Smooth muscle cell (in vitro differentiated cells): ENCODE measurements around the gene BAZ2B. TPM values are rescaled to one million over a fixed set of nuclear protein-coding genes. Genes with fewer than 3 reads are reported as not detected.

Source experiments
- DNase-seq: peaks from one replicate; lab custom pipeline; 2025; ENCODE audit not compliant: unreplicated experiment; lab: John Stamatoyannopoulos, UW
- H2AFZ ChIP-seq: fragments of 200-600 bp; sonication (generic); 2 replicates; pipeline ENCODE4 v1.6.0; 2016; ENCODE audit warnings: antibody characterized with exemption, low read depth, mild to moderate bottlenecking
- H3F3A ChIP-seq: fragments of 200-600 bp; sonication (generic); 2 replicates; pipeline ENCODE4 v1.6.0; 2017; ENCODE audit warnings: antibody characterized with exemption, low read depth
- H3K27ac ChIP-seq: fragments of 200-600 bp; sonication (generic); 2 replicates; pipeline ENCODE4 v1.5.1; 2016; ENCODE audit warnings: low read depth, mild to moderate bottlenecking
- H3K27me3 ChIP-seq: fragments of 200-600 bp; sonication (generic); 2 replicates; pipeline ENCODE4 v1.6.1; 2016; ENCODE audit warnings: low read depth, mild to moderate bottlenecking
- H3K36me3 ChIP-seq: fragments of 200-600 bp; sonication (generic); 2 replicates; pipeline ENCODE4 v1.5.1; 2016; ENCODE audit warnings: low read depth
- H3K4me1 ChIP-seq: fragments of 200-600 bp; sonication (generic); 2 replicates; pipeline ENCODE4 v1.5.1; 2016; ENCODE audit warnings: low read depth
- H3K4me2 ChIP-seq: fragments of 200-600 bp; sonication (generic); 2 replicates; pipeline ENCODE4 v1.6.0; 2016; ENCODE audit warnings: mild to moderate bottlenecking
- H3K4me3 ChIP-seq: fragments of 200-600 bp; sonication (generic); 2 replicates; pipeline ENCODE4 v1.5.1; 2016; ENCODE audit warnings: mild to moderate bottlenecking
- H3K79me2 ChIP-seq: fragments of 200-600 bp; sonication (generic); 2 replicates; pipeline ENCODE4 v1.6.0; 2016; ENCODE audit warnings: low read depth, mild to moderate bottlenecking
- H3K9ac ChIP-seq: fragments of 200-600 bp; sonication (generic); 2 replicates; pipeline ENCODE4 v1.6.0; 2016; ENCODE audit warnings: low read depth
- H3K9me3 ChIP-seq: fragments of 200-600 bp; sonication (generic); replicated peaks from 2 replicates; pipeline ENCODE4 v1.5.1; 2016; ENCODE audit warnings: low read depth
- H4K20me1 ChIP-seq: fragments of 200-600 bp; sonication (generic); 2 replicates; pipeline ENCODE4 v1.6.0; 2016; ENCODE audit warnings: low read depth
- WGBS: methylation state at CpG from one replicate; pipeline ENCODE4 v1.1.7; 2016; ENCODE audit warnings: low lambda C conversion rate; 5-methylcytosine and 5-hydroxymethylcytosine counted together
- polyA plus RNA-seq: library from polyadenylated mRNA; unstranded; fragments of >200 nt; fragmentation: Nextera tagmentation; extraction: Ambion mirVana; gene quantifications from 2 replicates; pipeline ENCODE4 v1.2.1, GENCODE V29; 2016
- total RNA-seq: library from RNA; depleted of rRNA; stranded (reverse); fragments of >200 nt; gene quantifications from 2 replicates; pipeline ENCODE4 v1.2.3, GENCODE V29; 2014
- TF ChIP-seq, protein P1 (sequence below): fragments of 200-600 bp; sonication (generic); IDR thresholded peaks from 2 replicates; pipeline ENCODE4 v1.5.1; 2017; ENCODE audit warnings: borderline replicate concordance, mild to moderate bottlenecking, antibody characterized with exemption; ENCODE audit not compliant: insufficient read depth, poor library complexity, severe bottlenecking

Gene BAZ2B
- total and polyA plus RNA-seq, 2 experiments from 2014 or later: 27.7 to 58.5 TPM

DNA sequence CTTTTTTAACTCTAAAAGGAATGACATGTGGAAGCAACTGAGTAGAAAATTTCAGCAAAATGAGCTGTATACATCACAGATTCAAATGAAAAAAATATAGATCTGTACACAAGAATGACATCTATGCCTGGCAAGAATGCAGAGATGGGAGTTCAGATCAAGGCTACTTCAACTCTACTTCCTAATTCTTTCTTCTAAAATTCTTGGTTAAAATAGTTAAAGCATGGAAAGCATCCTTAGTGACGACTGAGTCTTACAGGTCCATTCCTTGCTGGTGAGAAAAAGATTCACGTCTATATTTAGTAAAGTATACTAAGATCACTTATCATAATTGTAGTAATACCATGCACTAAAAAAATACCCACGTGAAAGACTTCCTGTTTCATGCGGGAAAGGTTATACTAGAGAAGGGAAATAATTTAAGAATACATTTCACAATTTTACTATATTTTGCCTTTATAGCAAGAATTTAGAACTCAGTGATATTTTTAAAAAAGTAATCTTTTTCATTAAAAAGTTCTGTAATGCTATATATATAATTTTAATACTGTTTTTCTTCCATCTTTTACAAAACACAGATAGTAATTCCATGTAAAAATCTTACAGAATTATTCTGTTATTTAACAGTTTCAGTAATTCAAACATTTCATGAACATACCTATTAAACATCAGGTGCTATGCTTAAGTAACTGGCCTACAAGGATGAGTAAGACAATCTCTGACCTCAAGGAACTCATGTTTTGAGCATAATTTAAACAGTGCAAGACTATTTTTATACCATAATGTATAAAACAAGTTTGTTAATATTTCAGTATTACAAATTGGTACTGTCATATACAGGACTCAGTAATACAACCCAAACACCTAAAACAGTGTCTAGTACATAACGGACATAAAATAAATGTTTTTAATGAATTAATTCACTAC is 159.6 kb downstream of the BAZ2B start:
- TF ChIP-seq, protein P1, sequence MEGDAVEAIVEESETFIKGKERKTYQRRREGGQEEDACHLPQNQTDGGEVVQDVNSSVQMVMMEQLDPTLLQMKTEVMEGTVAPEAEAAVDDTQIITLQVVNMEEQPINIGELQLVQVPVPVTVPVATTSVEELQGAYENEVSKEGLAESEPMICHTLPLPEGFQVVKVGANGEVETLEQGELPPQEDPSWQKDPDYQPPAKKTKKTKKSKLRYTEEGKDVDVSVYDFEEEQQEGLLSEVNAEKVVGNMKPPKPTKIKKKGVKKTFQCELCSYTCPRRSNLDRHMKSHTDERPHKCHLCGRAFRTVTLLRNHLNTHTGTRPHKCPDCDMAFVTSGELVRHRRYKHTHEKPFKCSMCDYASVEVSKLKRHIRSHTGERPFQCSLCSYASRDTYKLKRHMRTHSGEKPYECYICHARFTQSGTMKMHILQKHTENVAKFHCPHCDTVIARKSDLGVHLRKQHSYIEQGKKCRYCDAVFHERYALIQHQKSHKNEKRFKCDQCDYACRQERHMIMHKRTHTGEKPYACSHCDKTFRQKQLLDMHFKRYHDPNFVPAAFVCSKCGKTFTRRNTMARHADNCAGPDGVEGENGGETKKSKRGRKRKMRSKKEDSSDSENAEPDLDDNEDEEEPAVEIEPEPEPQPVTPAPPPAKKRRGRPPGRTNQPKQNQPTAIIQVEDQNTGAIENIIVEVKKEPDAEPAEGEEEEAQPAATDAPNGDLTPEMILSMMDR: no peak
- no peak overlapping the region for H3K4me2 ChIP-seq
- no peaks in the 10 kb centered on the region for H3K79me2 ChIP-seq
- H3F3A ChIP-seq: no peaks in the 10 kb centered on the region
- 88% methylated on average over 5 of the region's 5 CpGs for WGBS
- H4K20me1 ChIP-seq: peaks cover 33% of the 10 kb centered on the region
- H3K4me3 ChIP-seq: no peak overlapping the region
- H3K27me3 ChIP-seq: no peaks in the 10 kb centered on the region
- no peaks in the 10 kb centered on the region for H3K9me3 ChIP-seq
- no peak overlapping the region for H2AFZ ChIP-seq
- H3K36me3 ChIP-seq: no peaks in the 10 kb centered on the region
- no peaks in the 10 kb centered on the region for H3K4me1 ChIP-seq
- no peak overlapping the region for H3K27ac ChIP-seq
- DNase-seq: no peak
- H3K9ac ChIP-seq: no peak overlapping the region

DNA sequence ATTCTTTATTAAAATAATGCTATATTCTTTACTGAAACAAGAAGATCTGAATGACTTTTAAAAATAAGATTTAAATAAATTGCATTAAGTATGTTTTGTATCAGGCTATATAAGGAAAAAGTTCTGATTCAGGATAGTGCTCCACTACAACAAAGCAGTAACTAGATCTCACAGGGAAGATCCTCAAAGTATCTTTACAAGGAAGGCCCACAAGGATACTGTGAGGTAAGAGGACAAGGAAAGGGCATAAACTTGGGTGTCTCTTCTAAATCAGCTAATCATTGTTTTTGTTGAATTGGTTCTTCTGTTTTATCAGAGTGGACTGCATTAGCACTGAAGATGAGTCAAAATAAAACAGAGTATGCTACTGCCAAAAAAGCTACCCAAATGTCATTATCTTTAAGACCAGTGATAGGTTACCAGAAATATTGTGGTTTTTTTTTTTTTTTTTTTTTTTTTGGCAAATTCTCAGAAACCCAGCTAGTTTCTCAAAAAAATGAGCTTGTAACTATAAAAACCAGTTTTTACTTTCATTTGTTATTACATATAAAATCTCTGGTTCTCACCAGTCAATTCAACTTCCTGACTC is 160.9 kb downstream of the BAZ2B start:
- Histone ChIP-seq H3K9ac (no peak overlapping the region), H3F3A (no peaks in the 10 kb centered on the region), H3K9me3 (no peaks in the 10 kb centered on the region), H3K36me3 (no peaks in the 10 kb centered on the region), H3K4me3 (no peak overlapping the region), H2AFZ (no peak overlapping the region), H3K27me3 (no peaks in the 10 kb centered on the region), H4K20me1 (peaks cover 26% of the 10 kb centered on the region), H3K79me2 (peaks cover 4% of the 10 kb centered on the region), H3K27ac (no peak overlapping the region), H3K4me2 (no peak overlapping the region), H3K4me1 (no peaks in the 10 kb centered on the region)
- no peak for DNase-seq
- TF ChIP-seq, protein P1: no peak

DNA sequence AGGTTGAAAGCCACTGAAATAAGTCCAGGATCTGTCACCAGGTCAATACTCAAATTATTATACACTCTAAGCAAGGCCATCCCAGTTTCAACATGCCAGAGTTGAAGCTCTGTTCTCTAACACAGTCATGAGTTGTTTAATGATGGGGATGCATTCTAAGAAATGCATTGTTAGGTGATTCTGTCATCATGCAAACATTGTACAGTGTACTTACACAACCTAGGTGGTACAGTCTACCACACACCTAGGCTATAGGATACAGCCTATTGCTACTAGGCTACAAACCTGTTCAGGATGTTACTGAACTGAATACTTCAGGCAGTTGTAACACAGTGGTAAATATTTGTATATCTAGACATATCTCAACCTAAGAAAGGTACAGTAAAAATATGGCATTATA is 162.2 kb downstream of the BAZ2B start:
- Histone ChIP-seq H4K20me1 (peaks cover 21% of the 10 kb centered on the region), H3K79me2 (peaks cover 4% of the 10 kb centered on the region), H3K27ac (peak overlapping the region; percentile 3), H3K9ac (no peak overlapping the region), H3K4me1 (no peaks in the 10 kb centered on the region), H3K36me3 (no peaks in the 10 kb centered on the region), H2AFZ (no peak overlapping the region), H3K9me3 (no peaks in the 10 kb centered on the region), H3F3A (no peaks in the 10 kb centered on the region), H3K4me2 (no peak overlapping the region), H3K4me3 (no peak overlapping the region), H3K27me3 (no peaks in the 10 kb centered on the region)
- DNase-seq: no peak
- TF ChIP-seq, protein P1: no peak
